ENCODE data around the gene RYR2. TPM values are rescaled to one million over a fixed set of nuclear protein-coding genes. Genes with fewer than 3 reads are reported as not detected.

RYR2 gene
- total RNA-seq, 6 donors from 2014 or later, result 1.8 to 23.0 (median 3.7) TPM

DNA sequence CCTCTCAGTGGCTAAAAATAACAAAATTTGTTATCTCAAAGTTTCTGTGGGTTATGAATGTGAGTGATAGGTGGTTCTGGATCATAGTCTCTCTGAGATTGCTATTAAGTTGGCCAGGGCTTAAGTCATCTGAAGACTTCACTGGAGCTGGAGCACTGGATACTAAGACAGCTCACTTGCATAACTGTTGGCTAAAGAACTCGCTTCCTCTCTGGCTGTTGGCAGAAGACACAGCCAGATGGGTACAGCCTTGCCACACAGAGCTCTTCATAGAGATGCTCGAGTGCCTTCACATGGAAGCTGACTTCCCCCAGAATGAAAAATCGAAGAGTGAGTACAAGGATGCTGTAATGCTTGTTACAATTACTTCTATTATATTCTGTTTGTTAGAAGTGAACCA lies 514.9 kb downstream of the RYR2 start:
- 63 to 74% methylated on average over 3 of the region's 3 CpGs for WGBS, 2 donors
- no peak for DNase-seq
- no peaks in the 10 kb centered on the region for H3K9me3 ChIP-seq
- no peaks in the 10 kb centered on the region for H3K36me3 ChIP-seq
- TF ChIP-seq POLR2AphosphoS5 (IDR thresholded peaks at IDR 0.05), result no peak
- TF ChIP-seq, protein P1, sequence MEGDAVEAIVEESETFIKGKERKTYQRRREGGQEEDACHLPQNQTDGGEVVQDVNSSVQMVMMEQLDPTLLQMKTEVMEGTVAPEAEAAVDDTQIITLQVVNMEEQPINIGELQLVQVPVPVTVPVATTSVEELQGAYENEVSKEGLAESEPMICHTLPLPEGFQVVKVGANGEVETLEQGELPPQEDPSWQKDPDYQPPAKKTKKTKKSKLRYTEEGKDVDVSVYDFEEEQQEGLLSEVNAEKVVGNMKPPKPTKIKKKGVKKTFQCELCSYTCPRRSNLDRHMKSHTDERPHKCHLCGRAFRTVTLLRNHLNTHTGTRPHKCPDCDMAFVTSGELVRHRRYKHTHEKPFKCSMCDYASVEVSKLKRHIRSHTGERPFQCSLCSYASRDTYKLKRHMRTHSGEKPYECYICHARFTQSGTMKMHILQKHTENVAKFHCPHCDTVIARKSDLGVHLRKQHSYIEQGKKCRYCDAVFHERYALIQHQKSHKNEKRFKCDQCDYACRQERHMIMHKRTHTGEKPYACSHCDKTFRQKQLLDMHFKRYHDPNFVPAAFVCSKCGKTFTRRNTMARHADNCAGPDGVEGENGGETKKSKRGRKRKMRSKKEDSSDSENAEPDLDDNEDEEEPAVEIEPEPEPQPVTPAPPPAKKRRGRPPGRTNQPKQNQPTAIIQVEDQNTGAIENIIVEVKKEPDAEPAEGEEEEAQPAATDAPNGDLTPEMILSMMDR (IDR thresholded peaks at IDR 0.05), result no peak
- no peaks in the 10 kb centered on the region for H3K27me3 ChIP-seq
- no peaks in the 10 kb centered on the region for H3K4me1 ChIP-seq
- H3K27ac ChIP-seq, result no peak overlapping the region
- ATAC-seq (ENCODE audit: low FRiP score in 2 of 2), result no peak
- no peak overlapping the region for H3K4me3 ChIP-seq

DNA sequence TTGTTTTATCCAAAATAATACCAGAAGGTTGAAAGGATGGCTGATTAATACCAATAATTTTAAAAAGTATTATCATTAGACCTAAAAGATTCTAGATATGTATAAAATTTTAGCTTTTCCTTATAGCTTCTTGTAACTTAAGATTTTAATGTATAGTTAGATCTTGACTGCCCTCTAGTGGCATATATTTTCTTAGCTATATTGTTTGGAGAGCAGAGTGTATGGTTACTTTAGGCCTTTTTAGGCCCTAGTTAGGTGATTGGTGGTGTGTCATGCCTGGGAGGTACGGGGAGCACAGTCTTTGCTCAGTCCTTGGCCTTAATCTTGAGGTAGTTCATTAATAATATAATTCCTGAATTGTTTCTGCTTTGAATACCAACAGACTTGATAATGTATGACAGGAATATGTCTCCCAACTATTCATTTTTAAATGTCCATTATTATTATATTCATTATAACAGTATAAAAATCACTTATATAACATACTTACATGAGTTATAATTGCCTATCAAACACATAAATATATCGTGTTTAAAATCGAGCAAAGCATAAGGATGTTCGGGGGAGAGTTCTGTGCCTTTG lies 520.3 kb downstream of the RYR2 start:
- ATAC-seq (ENCODE audit: low FRiP score in 2 of 2) (peak in 1 of 2 donors; percentile 70), DNase-seq (no peak)
- Histone ChIP-seq H3K27ac (no peak overlapping the region), H3K36me3 (no peaks in the 10 kb centered on the region), H3K4me1 (no peaks in the 10 kb centered on the region), H3K9me3 (no peaks in the 10 kb centered on the region), H3K27me3 (no peaks in the 10 kb centered on the region), H3K4me3 (no peak overlapping the region)
- 61 to 69% methylated on average over 4 of the region's 4 CpGs for WGBS, 2 donors
- TF ChIP-seq, protein P1 (IDR thresholded peaks at IDR 0.05), result peak in 5 of 6 experiments; percentile 18 to 38 (median 33)
- TF ChIP-seq POLR2AphosphoS5 (IDR thresholded peaks at IDR 0.05), result no peak
- no peak for TF ChIP-seq POLR2A (IDR thresholded peaks at IDR 0.05)
- TF ChIP-seq EP300 (IDR thresholded peaks at IDR 0.05), result no peak

DNA sequence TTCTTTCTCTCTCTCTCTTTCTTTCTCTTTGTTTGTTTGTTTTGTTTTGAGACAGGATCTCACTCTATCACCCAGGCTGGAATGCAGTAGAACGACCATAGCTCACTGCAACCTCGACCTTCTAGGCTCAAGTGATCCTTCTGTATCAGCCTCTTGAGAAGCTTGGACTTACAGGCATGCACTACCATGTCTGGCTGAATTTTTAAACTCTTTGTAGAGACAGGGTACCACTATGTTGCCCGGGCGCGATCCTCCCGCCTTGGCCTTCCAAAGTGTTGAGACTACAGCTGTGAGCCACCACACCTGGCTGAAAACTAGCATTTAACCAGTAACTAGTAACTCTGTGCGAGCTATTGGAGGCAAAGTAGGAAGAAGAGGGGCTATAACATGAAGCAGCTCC lies 523.3 kb downstream of the RYR2 start:
- no peak for ATAC-seq (ENCODE audit: low FRiP score in 2 of 2)
- no peaks in the 10 kb centered on the region for H3K9me3 ChIP-seq
- 46 to 48% methylated on average over 7 of the region's 7 CpGs for WGBS, 2 donors
- H3K4me3 ChIP-seq, result no peak overlapping the region
- no peak for DNase-seq
- no peaks in the 10 kb centered on the region for H3K27me3 ChIP-seq
- TF ChIP-seq, protein P1 (IDR thresholded peaks at IDR 0.05), result no peak
- no peak for TF ChIP-seq POLR2AphosphoS5 (IDR thresholded peaks at IDR 0.05)
- no peak for TF ChIP-seq POLR2A (IDR thresholded peaks at IDR 0.05)
- TF ChIP-seq EP300 (IDR thresholded peaks at IDR 0.05), result no peak
- no peaks in the 10 kb centered on the region for H3K4me1 ChIP-seq
- H3K27ac ChIP-seq, result no peak overlapping the region
- no peaks in the 10 kb centered on the region for H3K36me3 ChIP-seq

DNA sequence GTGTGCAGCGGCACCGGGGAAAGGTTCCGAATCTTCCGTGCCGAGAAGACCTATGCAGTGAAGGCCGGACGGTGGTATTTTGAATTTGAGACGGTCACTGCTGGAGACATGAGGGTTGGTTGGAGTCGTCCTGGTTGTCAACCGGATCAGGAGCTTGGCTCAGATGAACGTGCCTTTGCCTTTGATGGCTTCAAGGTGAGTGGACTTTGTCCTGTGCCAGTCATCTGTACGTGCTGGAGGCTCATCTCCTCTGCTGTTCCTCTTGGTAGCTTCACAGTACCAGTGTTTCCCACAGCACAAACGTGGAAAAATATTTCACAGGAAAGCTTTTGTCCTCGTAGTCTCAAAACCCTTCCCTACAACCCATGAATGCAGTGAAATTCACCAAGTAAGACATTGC lies 524.6 kb downstream of the RYR2 start:
- TF ChIP-seq EP300 (IDR thresholded peaks at IDR 0.05), result no peak
- TF ChIP-seq POLR2A (IDR thresholded peaks at IDR 0.05), result no peak
- TF ChIP-seq, protein P1 (IDR thresholded peaks at IDR 0.05), result no peak
- no peak for TF ChIP-seq POLR2AphosphoS5 (IDR thresholded peaks at IDR 0.05)
- ATAC-seq (ENCODE audit: low FRiP score in 2 of 2), result no peak
- Histone ChIP-seq H3K36me3 (no peaks in the 10 kb centered on the region), H3K27me3 (no peaks in the 10 kb centered on the region), H3K4me1 (no peaks in the 10 kb centered on the region), H3K27ac (no peak overlapping the region), H3K4me3 (no peak overlapping the region), H3K9me3 (no peaks in the 10 kb centered on the region)
- WGBS, 2 donors, result 88 to 94% methylated on average over 14 of the region's 14 CpGs
- no peak for DNase-seq

DNA sequence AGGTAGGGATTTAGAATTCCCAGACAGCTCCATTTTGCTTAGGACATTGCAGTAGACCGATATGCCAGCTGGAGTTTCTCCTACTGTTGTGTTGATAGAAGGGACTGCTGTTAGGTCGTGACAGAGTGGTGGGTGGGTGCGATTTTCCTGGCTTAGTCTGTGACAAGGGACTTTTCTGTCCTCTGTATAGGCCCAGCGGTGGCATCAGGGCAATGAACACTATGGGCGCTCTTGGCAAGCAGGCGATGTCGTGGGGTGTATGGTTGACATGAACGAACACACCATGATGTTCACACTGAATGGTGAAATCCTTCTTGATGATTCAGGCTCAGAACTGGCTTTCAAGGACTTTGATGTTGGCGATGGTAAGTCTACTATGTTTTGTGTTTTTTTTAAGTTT lies 527.0 kb downstream of the RYR2 start:
- DNase-seq, result no peak
- Histone ChIP-seq H3K9me3 (no peaks in the 10 kb centered on the region), H3K4me3 (no peak overlapping the region), H3K27ac (no peak overlapping the region), H3K4me1 (no peaks in the 10 kb centered on the region), H3K27me3 (no peaks in the 10 kb centered on the region), H3K36me3 (no peaks in the 10 kb centered on the region)
- TF ChIP-seq, protein P1 (IDR thresholded peaks at IDR 0.05), result no peak
- no peak for TF ChIP-seq POLR2AphosphoS5 (IDR thresholded peaks at IDR 0.05)
- TF ChIP-seq POLR2A (IDR thresholded peaks at IDR 0.05), result no peak
- no peak for TF ChIP-seq EP300 (IDR thresholded peaks at IDR 0.05)
- 77 to 78% methylated on average over 9 of the region's 9 CpGs for WGBS, 2 donors
- no peak for ATAC-seq (ENCODE audit: low FRiP score in 2 of 2)
